Measurements from ENCODE around the gene LRRC61.

Gene LRRC61

GRCh38 chr7:150355666-150356059 lies 32.5 kb downstream of the LRRC61 start:
- DNase-seq (ENCODE audit: low read depth in 2 of 2), result no peak

GRCh38 chr7:150356265-150356897 lies 33.2 kb downstream of the LRRC61 start:
- no peak for DNase-seq (ENCODE audit: low read depth in 2 of 2)

- DNase-seq (ENCODE audit: low read depth in 2 of 2), result peak; percentile 44 to 59
These were observed 34.1 kb downstream of the LRRC61 start for GRCh38 chr7:150357270-150357669.

- DNase-seq (ENCODE audit: low read depth in 2 of 2), result no peak
These were observed 34.7 kb downstream of the LRRC61 start for GRCh38 chr7:150357771-150358427.

- no peak for DNase-seq (ENCODE audit: low read depth in 2 of 2)
These were observed 35.3 kb downstream of the LRRC61 start for GRCh38 chr7:150358433-150358832.

- no peak for DNase-seq (ENCODE audit: low read depth in 2 of 2)
These were observed 36.0 kb downstream of the LRRC61 start for GRCh38 chr7:150358988-150359621.

GRCh38 chr7:150359622-150360362 lies 36.6 kb downstream of the LRRC61 start:
- no peak for DNase-seq (ENCODE audit: low read depth in 2 of 2)

- DNase-seq (ENCODE audit: low read depth in 2 of 2), result no peak
These were observed 37.4 kb downstream of the LRRC61 start for GRCh38 chr7:150360363-150361058.

GRCh38 chr7:150361402-150361801 lies 38.2 kb downstream of the LRRC61 start:
- DNase-seq (ENCODE audit: low read depth in 2 of 2), result no peak

GRCh38 chr7:150361807-150362621 lies 38.9 kb downstream of the LRRC61 start:
- DNase-seq (ENCODE audit: low read depth in 2 of 2), result no peak

GRCh38 chr7:150363370-150363769 lies 40.2 kb downstream of the LRRC61 start:
- DNase-seq (ENCODE audit: low read depth in 2 of 2), result no peak

- no peak for DNase-seq (ENCODE audit: low read depth in 2 of 2)
These were observed 40.7 kb downstream of the LRRC61 start for GRCh38 chr7:150363872-150364271.

GRCh38 chr7:150365194-150365593 lies 42.0 kb downstream of the LRRC61 start:
- DNase-seq (ENCODE audit: low read depth in 2 of 2), result no peak

GRCh38 chr7:150365673-150366398 lies 42.7 kb downstream of the LRRC61 start:
- DNase-seq (ENCODE audit: low read depth in 2 of 2), result no peak

GRCh38 chr7:150367677-150368095 lies 44.5 kb downstream of the LRRC61 start:
- no peak for DNase-seq (ENCODE audit: low read depth in 2 of 2)

GRCh38 chr7:150368096-150368883 lies 45.1 kb downstream of the LRRC61 start, which contains the start of gene REPIN1:
Gene REPIN1 (plus strand): TSS chr7:150368822. CDS start chr7:150369712, 890 bp downstream.
- peak; percentile 57 to 68 for DNase-seq (ENCODE audit: low read depth in 2 of 2)

- peak; percentile 44 to 51 for DNase-seq (ENCODE audit: low read depth in 2 of 2)
These were observed 46.0 kb downstream of the LRRC61 start for GRCh38 chr7:150368884-150369747.

Measured in activated CD8-positive, alpha-beta memory T cell treated with anti-CD3 and anti-CD28 coated beads for 4 hours (primary cell).